H9 (cell line): ENCODE measurements around the gene NPHP4. TPM values are rescaled to one million over a fixed set of nuclear protein-coding genes. Genes with fewer than 3 reads are reported as not detected.
A peak's percentile ranks its signal among the peaks of the same experiment; 100 is the strongest.

ENCODE experiments used
- DNase-seq: peaks from one replicate; pipeline ENCODE4 v3.0.0-alpha.2; 2017
- H2AFZ ChIP-seq: one replicate; pipeline ENCODE4 v1.6.1; 2013; ENCODE audit warnings: mild to moderate bottlenecking, low read length, control low read depth, moderate library complexity
- H2AK5ac ChIP-seq: 2 replicates; pipeline ENCODE4 v1.6.1; 2013; ENCODE audit warnings: low read length, control low read depth, mixed read lengths; ENCODE audit not compliant: insufficient read length
- H2BK120ac ChIP-seq: one replicate; pipeline ENCODE4 v1.6.1; 2013; ENCODE audit warnings: low read depth, mild to moderate bottlenecking, low read length, control low read depth, inconsistent platforms; ENCODE audit not compliant: poor library complexity, severe bottlenecking
- H2BK12ac ChIP-seq: 2 replicates; pipeline ENCODE4 v1.6.1; 2013; ENCODE audit warnings: low read length, control low read depth, mixed read lengths, low read depth; ENCODE audit not compliant: insufficient read length
- H2BK15ac ChIP-seq: 2 replicates; pipeline ENCODE4 v1.6.1; 2013; ENCODE audit warnings: low read depth, low read length, control low read depth
- H2BK20ac ChIP-seq: one replicate; pipeline ENCODE4 v1.6.1; 2013; ENCODE audit warnings: low read depth, mild to moderate bottlenecking, low read length, control low read depth, inconsistent platforms; ENCODE audit not compliant: poor library complexity, severe bottlenecking
- H2BK5ac ChIP-seq: 2 replicates; pipeline ENCODE4 v1.6.1; 2013; ENCODE audit warnings: low read length, control low read depth, mixed read lengths; ENCODE audit not compliant: insufficient read length
- H3K14ac ChIP-seq: 2 replicates; pipeline ENCODE4 v1.6.1; 2013; ENCODE audit warnings: low read length, control low read depth; ENCODE audit not compliant: insufficient read depth
- H3K18ac ChIP-seq: 2 replicates; pipeline ENCODE4 v1.6.1; 2013; ENCODE audit warnings: low read depth, mild to moderate bottlenecking, mixed read lengths, low read length, control low read depth; ENCODE audit not compliant: insufficient read length
- H3K23ac ChIP-seq: 2 replicates; pipeline ENCODE4 v1.6.1; 2013; ENCODE audit warnings: low read length, control low read depth, mixed read lengths, low read depth; ENCODE audit not compliant: insufficient read length
- H3K23me2 ChIP-seq: 2 replicates; pipeline ENCODE4 v1.6.1; 2013; ENCODE audit warnings: low read depth, mild to moderate bottlenecking, mixed read lengths, low read length, control low read depth; ENCODE audit not compliant: insufficient read length, poor library complexity, severe bottlenecking
- H3K27ac ChIP-seq: 2 replicates; pipeline ENCODE4 v1.5.1; 2013; ENCODE audit warnings: low read length, control low read depth, mixed read lengths, low read depth; ENCODE audit not compliant: insufficient read length
- H3K27me3 ChIP-seq: 2 replicates; pipeline ENCODE4 v1.6.1; 2013; ENCODE audit warnings: low read length, control low read depth, inconsistent platforms; ENCODE audit not compliant: insufficient read depth
- H3K4ac ChIP-seq: 2 replicates; pipeline ENCODE4 v1.6.1; 2013; ENCODE audit warnings: low read depth, mild to moderate bottlenecking, control low read depth, inconsistent platforms, low read length, moderate library complexity
- H3K4me1 ChIP-seq: 2 replicates; pipeline ENCODE4 v1.6.1; 2013; ENCODE audit warnings: low read length, control low read depth, inconsistent platforms; ENCODE audit not compliant: insufficient read depth
- H3K4me2 ChIP-seq: 2 replicates; pipeline ENCODE4 v1.6.1; 2013; ENCODE audit warnings: low read length, control low read depth, mixed read lengths; ENCODE audit not compliant: insufficient read length, insufficient read depth
- H3K56ac ChIP-seq: 2 replicates; pipeline ENCODE4 v1.6.1; 2013; ENCODE audit warnings: low read depth, mild to moderate bottlenecking, mixed read lengths, low read length, control low read depth; ENCODE audit not compliant: insufficient read length
- H3K79me1 ChIP-seq: 2 replicates; pipeline ENCODE4 v1.6.1; 2013; ENCODE audit warnings: low read depth, mild to moderate bottlenecking, moderate library complexity, low read length, control low read depth, inconsistent platforms; ENCODE audit not compliant: insufficient read depth, poor library complexity, severe bottlenecking
- H3K79me2 ChIP-seq: 2 replicates; pipeline ENCODE4 v1.6.1; 2013; ENCODE audit warnings: low read length, control low read depth, inconsistent platforms; ENCODE audit not compliant: insufficient read depth
- H3K9ac ChIP-seq: 2 replicates; pipeline ENCODE4 v1.6.1; 2013; ENCODE audit warnings: low read length, control low read depth, mixed read lengths; ENCODE audit not compliant: insufficient read length; ENCODE audit errors: extremely low read depth
- H3K9me3 ChIP-seq: one replicate; pipeline ENCODE4 v1.6.1; 2013; ENCODE audit warnings: low read depth, low read length, inconsistent platforms; ENCODE audit not compliant: control insufficient read depth
- H3T11ph ChIP-seq: one replicate; pipeline ENCODE4 v1.6.1; 2013; ENCODE audit warnings: mild to moderate bottlenecking, low read length, control low read depth, inconsistent platforms
- H4K20me1 ChIP-seq: one replicate; pipeline ENCODE4 v1.6.1; 2013; ENCODE audit not compliant: control insufficient read depth, insufficient read length, insufficient read depth
- H4K5ac ChIP-seq: 2 replicates; pipeline ENCODE4 v1.6.1; 2013; ENCODE audit warnings: low read depth, mild to moderate bottlenecking, mixed read lengths, low read length, control low read depth; ENCODE audit not compliant: insufficient read length
- H4K8ac ChIP-seq: replicated peaks from 2 replicates; pipeline ENCODE4 v1.6.1; 2013; ENCODE audit warnings: low read length, control low read depth, mixed read lengths, low read depth; ENCODE audit not compliant: insufficient read length
- H4K91ac ChIP-seq: 2 replicates; pipeline ENCODE4 v1.6.1; 2013; ENCODE audit warnings: low read depth, mild to moderate bottlenecking, moderate library complexity, mixed read lengths, low read length, control low read depth; ENCODE audit not compliant: insufficient read length
- H3K27ac Mint-ChIP-seq, 3 experiments: 2 replicates in 2 of 3; 3 replicates in 1 of 3; pipeline ENCODE4 v1.8.0; 2020 to 2021; ENCODE audit warnings: mixed read lengths in 3 of 3, mild to moderate bottlenecking in 1 of 3, moderate library complexity in 1 of 3
- H3K27me3 Mint-ChIP-seq: 2 replicates; pipeline ENCODE4 v1.8.0; 2021; ENCODE audit warnings: low read depth, mild to moderate bottlenecking, moderate library complexity, mixed read lengths
- H3K36me3 Mint-ChIP-seq, 3 experiments: 2 replicates in 2 of 3; 3 replicates in 1 of 3; pipeline ENCODE4 v1.8.0; 2020 to 2021; ENCODE audit warnings: low read depth in 3 of 3, mixed read lengths in 3 of 3; ENCODE audit not compliant: insufficient read depth in 1 of 3
- H3K4me1 Mint-ChIP-seq, 2 experiments: 2 replicates each; pipeline ENCODE4 v1.8.0; 2020; ENCODE audit warnings: mixed read lengths in 2 of 2
- H3K4me3 Mint-ChIP-seq, 2 experiments: 2 replicates in 1 of 2; 3 replicates in 1 of 2; pipeline ENCODE4 v1.8.0; 2020 to 2021; ENCODE audit warnings: mild to moderate bottlenecking in 2 of 2, mixed read lengths in 2 of 2, moderate library complexity in 1 of 2
- H3K9me3 Mint-ChIP-seq, 2 experiments: 2 replicates in 1 of 2; 3 replicates in 1 of 2; pipeline ENCODE4 v1.8.0; 2020; ENCODE audit warnings: mild to moderate bottlenecking in 2 of 2, mixed read lengths in 2 of 2, moderate library complexity in 1 of 2
- WGBS: extraction: QIAGEN DNeasy Blood & Tissue Kit; methylation state at CpG from one replicate; pipeline ENCODE4 v1.1.7; 2013; ENCODE audit warnings: missing lambda C conversion rate, low lambda C conversion rate, mixed read lengths; ENCODE audit not compliant: insufficient read length; ENCODE audit errors: extremely low coverage; 5-methylcytosine and 5-hydroxymethylcytosine counted together
- total RNA-seq: library from RNA; stranded (reverse); gene quantifications from 2 replicates; pipeline ENCODE4 v1.2.1, GENCODE V29; 2021
- TF ChIP-seq, protein P1 (sequence below): fragments of 200-600 bp; sonication (generic); conservative IDR thresholded peaks from 3 replicates; pipeline ENCODE4 v1.8.0; 2021; ENCODE audit warnings: antibody characterized with exemption, mild to moderate bottlenecking

Gene NPHP4
- total RNA-seq, 1 experiment from 2014 or later = 17.6 TPM

DNA sequence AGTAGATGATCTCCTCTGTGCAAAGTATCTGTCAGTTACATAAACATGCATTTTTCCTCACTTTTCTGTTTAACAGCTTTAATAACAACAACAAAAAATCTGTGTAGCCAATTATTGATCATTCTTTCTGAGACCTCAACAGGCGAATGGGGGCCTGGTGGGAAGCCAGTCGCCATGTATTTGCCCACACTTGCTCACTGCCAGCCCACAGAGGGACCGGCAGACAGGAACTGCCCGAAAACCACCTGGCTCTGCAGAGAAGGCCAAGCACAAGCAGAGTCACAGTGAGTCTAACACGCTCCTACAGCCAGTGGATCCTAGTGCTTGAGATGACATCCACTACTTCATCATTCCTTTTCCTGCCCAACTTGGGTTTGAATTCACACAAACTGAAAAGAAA lies 56.1 kb downstream of the NPHP4 start:
- no peaks in the 10 kb centered on the region for H3K23me2 ChIP-seq
- H3K4me2 ChIP-seq = no peak overlapping the region
- H2BK12ac ChIP-seq = no peak overlapping the region
- no peak overlapping the region for H3K18ac ChIP-seq
- H3K14ac ChIP-seq = no peak overlapping the region
- H3K27me3 ChIP-seq = no peaks in the 10 kb centered on the region
- H2BK5ac ChIP-seq = no peak overlapping the region
- H2BK120ac ChIP-seq = no peak overlapping the region
- H4K5ac ChIP-seq = no peak overlapping the region
- H3K4ac ChIP-seq = no peak overlapping the region
- no peak overlapping the region for H3K27ac ChIP-seq
- Mint-ChIP-seq H3K36me3 (peaks cover 18 to 35% (median 34%) of the 10 kb centered on the region in 3 experiments; a peak in 5 of 7 replicates), H3K9me3 (peaks cover 0 to 10% of the 10 kb centered on the region in 2 experiments; a peak in 1 of 5 replicates), H3K27me3 (no peaks in the 10 kb centered on the region; the same call in 1 of the 2 replicates), H3K4me3 (no peak overlapping the region), H3K27ac (no peak overlapping the region), H3K4me1 (peaks cover 15 to 20% of the 10 kb centered on the region in 2 experiments)
- no peak overlapping the region for H2BK15ac ChIP-seq
- DNase-seq = peak; percentile 4
- no peak overlapping the region for H3K23ac ChIP-seq
- H3K56ac ChIP-seq = no peak overlapping the region
- H3K79me1 ChIP-seq = no peaks in the 10 kb centered on the region
- no peak overlapping the region for H2AFZ ChIP-seq
- peaks cover 3% of the 10 kb centered on the region; the same call in 1 of the 2 replicates for H3K4me1 ChIP-seq
- no peak overlapping the region for H2AK5ac ChIP-seq
- no peak overlapping the region for H2BK20ac ChIP-seq
- no peaks in the 10 kb centered on the region for H3K79me2 ChIP-seq
- no peak overlapping the region for H3K9ac ChIP-seq
- H4K91ac ChIP-seq = no peak overlapping the region
- no CpG with 5 or more reads among the region's 5 CpGs for WGBS
- TF ChIP-seq, protein P1, sequence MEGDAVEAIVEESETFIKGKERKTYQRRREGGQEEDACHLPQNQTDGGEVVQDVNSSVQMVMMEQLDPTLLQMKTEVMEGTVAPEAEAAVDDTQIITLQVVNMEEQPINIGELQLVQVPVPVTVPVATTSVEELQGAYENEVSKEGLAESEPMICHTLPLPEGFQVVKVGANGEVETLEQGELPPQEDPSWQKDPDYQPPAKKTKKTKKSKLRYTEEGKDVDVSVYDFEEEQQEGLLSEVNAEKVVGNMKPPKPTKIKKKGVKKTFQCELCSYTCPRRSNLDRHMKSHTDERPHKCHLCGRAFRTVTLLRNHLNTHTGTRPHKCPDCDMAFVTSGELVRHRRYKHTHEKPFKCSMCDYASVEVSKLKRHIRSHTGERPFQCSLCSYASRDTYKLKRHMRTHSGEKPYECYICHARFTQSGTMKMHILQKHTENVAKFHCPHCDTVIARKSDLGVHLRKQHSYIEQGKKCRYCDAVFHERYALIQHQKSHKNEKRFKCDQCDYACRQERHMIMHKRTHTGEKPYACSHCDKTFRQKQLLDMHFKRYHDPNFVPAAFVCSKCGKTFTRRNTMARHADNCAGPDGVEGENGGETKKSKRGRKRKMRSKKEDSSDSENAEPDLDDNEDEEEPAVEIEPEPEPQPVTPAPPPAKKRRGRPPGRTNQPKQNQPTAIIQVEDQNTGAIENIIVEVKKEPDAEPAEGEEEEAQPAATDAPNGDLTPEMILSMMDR = no peak
- no peak overlapping the region for H4K8ac ChIP-seq
- H4K20me1 ChIP-seq = no peaks in the 10 kb centered on the region
- H3K9me3 ChIP-seq = no peaks in the 10 kb centered on the region
- no peak overlapping the region for H3T11ph ChIP-seq
